GM12891 (cell line): ENCODE data around the gene ARHGEF19.

Source experiments
- DNase-seq: peaks from one replicate; pipeline ENCODE4 v3.0.0; 2011; ENCODE audit warnings: low spot score; ENCODE audit not compliant: insufficient read length
- FAIRE-seq: peaks from 2 replicates; lab custom pipeline; 2011; peaks lifted over from hg19 to GRCh38; lab: Jason Lieb, UNC
- PAX5 ChIP-seq: IDR thresholded peaks from 2 replicates; pipeline ENCODE4 v1.6.1; 2011; ENCODE audit warnings: low read length, moderate library complexity, mild to moderate bottlenecking; ENCODE audit not compliant: insufficient read depth, severe bottlenecking
- POLR2A ChIP-seq: IDR thresholded peaks from 2 replicates; pipeline ENCODE4 v1.6.1; 2011; ENCODE audit warnings: low read depth, low read length, control low read depth
- POLR2AphosphoS5 ChIP-seq: IDR thresholded peaks from 2 replicates; pipeline ENCODE4 v1.6.1; 2011; ENCODE audit warnings: low read depth, low read length, control low read depth
- POU2F2 ChIP-seq: IDR thresholded peaks from 2 replicates; pipeline ENCODE4 v1.6.1; 2011; ENCODE audit warnings: low read depth, mild to moderate bottlenecking, control low read depth, low read length, moderate library complexity
- SPI1 ChIP-seq: IDR thresholded peaks from 2 replicates; pipeline ENCODE4 v1.6.1; 2011; ENCODE audit warnings: low read depth, low read length, control low read depth
- TAF1 ChIP-seq: IDR thresholded peaks from 2 replicates; pipeline ENCODE4 v1.6.1; 2011; ENCODE audit warnings: low read depth, low read length, control low read depth

The ARHGEF19 gene

GRCh38 chr1:16205891-16206546, 6.4 kb downstream of the ARHGEF19 start:
- DNase-seq = no peak
- FAIRE-seq = no peak
- TF ChIP-seq POU2F2 (no peak), TAF1 (no peak), POLR2AphosphoS5 (no peak)

- TF ChIP-seq POLR2AphosphoS5 (no peak), PAX5 (no peak), POU2F2 (no peak)
- FAIRE-seq = no peak
- no peak for DNase-seq
Measured at GRCh38 chr1:16205334-16205671, 7.1 kb downstream of the ARHGEF19 start.

- DNase-seq = no peak
- FAIRE-seq = no peak
- TF ChIP-seq POLR2A (no peak), POLR2AphosphoS5 (no peak), TAF1 (no peak), PAX5 (no peak), POU2F2 (no peak), SPI1 (no peak)
Measured at GRCh38 chr1:16204634-16205333, 7.7 kb downstream of the ARHGEF19 start.

- TF ChIP-seq TAF1 (no peak), SPI1 (no peak), POLR2AphosphoS5 (no peak), POLR2A (no peak), POU2F2 (no peak), PAX5 (no peak)
- no peak for FAIRE-seq
- DNase-seq = no peak
Measured at GRCh38 chr1:16204216-16204615, 8.2 kb downstream of the ARHGEF19 start.

GRCh38 chr1:16203550-16203949, 8.9 kb downstream of the ARHGEF19 start:
- DNase-seq (no peak), FAIRE-seq (no peak)
- TF ChIP-seq TAF1 = no peak
- TF ChIP-seq SPI1 = no peak
- no peak for TF ChIP-seq POU2F2
- TF ChIP-seq POLR2A = no peak
- no peak for TF ChIP-seq POLR2AphosphoS5
- TF ChIP-seq PAX5 = no peak

GRCh38 chr1:16202281-16203210, 9.9 kb downstream of the ARHGEF19 start:
- DNase-seq = no peak
- FAIRE-seq = no peak
- TF ChIP-seq TAF1 (no peak), POU2F2 (no peak), POLR2A (no peak), SPI1 (no peak), PAX5 (no peak)

- TF ChIP-seq POU2F2 = no peak
- TF ChIP-seq PAX5 = no peak
- no peak for TF ChIP-seq POLR2AphosphoS5
- no peak for TF ChIP-seq TAF1
- no peak for TF ChIP-seq SPI1
- no peak for TF ChIP-seq POLR2A
- FAIRE-seq = no peak
Measured at GRCh38 chr1:16199700-16200099, 12.8 kb downstream of the ARHGEF19 start.

GRCh38 chr1:16199157-16199501, 13.3 kb downstream of the ARHGEF19 start:
- FAIRE-seq = no peak
- TF ChIP-seq TAF1 (no peak), POU2F2 (no peak), POLR2A (no peak), SPI1 (no peak), POLR2AphosphoS5 (no peak), PAX5 (no peak)

More at GRCh38 chr1:16199700-16200099, 12.8 kb downstream of the ARHGEF19 start:
- DNase-seq = no peak

More at GRCh38 chr1:16199157-16199501, 13.3 kb downstream of the ARHGEF19 start:
- no peak for DNase-seq
